Stimulated activated CD4-positive, alpha-beta T cell treated with anti-CD3 and anti-CD28 coated beads, Interleukin-1b, Interleukin-23, amount 100 ng/mL, for 4 hours (primary cell): ENCODE results near the gene PROCA1.
"Not testable (repeated sequence)": the region's sequence is repeated elsewhere in the genome, so short reads cannot be mapped to it uniquely, and the experiment has no call there.

ENCODE experiments used
- DNase-seq, 2 donors: peaks; one replicate each; pipeline ENCODE4 v3.0.0-alpha.2; 2020; ENCODE audit warnings: low read depth in 2 of 2

Gene PROCA1

DNA sequence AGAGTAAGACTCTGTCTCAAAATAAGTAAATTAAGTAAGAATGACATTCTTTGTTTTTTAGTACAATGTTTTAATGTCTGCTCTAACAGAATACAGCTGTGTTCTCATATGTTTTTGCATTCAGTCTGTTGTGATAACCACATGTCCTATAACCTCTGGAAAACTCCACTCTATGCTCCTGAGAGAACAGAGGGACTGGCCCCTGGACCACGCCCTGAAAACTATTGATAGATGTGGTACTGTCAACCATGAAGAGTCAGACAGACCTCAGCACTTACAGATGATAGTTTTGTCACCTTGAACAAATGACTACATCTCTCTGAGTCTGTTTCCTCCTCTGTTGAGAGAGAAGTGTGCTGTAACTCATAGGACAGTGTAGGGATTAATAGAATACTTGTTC is 41.8 kb downstream of the PROCA1 start:
- no peak for DNase-seq

DNA sequence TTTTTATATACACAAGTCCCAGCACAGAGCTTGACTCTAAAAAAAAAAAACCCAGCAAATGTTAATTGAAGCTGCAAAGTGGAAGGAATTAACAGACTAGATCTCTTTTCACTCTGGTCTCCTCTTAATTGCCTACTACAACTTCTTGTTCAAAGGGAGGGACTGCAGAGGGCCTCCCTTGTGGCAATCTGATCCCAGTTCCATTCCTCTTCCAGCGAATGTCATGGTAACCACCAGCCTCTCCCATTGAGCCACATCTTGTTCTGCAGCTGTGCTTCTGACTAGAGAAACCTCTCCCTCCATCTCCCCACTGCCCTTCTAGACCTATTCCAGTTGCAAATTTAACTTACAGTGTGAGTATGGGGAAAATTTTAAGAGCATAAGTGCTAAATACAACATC is 43.8 kb downstream of the PROCA1 start:
- no peak for DNase-seq

DNA sequence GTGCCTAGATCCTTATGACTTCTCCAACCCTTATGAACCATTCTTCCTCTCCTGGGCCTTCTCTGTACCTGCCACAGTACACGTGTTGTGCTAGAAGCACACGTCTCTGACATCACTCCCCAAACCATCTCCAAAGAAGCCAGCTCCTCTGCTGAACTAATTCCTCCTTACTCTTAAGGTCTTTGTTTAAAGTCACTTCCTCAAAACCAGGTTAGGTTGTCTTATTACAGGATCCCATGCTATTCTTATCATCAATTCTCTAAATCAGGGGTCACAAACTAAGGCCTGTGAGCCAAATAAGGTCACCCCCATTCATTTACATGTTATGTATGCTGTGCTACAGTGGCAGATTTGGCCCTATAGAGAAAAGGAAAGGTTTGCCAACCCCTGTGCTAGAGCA is 45.7 kb downstream of the PROCA1 start:
- no peak for DNase-seq

DNA sequence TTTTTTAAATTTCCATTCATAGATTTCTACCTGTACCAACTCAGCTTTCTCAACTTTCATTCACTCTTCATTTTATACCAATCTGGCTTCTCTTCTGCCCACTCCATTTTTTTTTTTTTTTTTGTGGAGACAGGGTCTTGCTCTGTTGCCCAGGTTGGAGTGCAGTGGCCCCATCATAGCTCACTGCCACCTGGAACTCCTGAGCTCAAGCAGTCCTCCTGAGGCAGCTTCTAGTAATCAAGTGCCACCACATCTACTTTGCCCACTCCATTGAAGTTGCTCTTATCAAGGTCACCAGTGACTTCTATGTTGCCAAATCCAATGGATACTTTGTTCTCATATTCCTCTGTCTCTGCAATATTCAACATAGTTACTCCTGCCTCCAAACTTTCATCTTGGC is 48.0 kb downstream of the PROCA1 start:
- DNase-seq: no peak

DNA sequence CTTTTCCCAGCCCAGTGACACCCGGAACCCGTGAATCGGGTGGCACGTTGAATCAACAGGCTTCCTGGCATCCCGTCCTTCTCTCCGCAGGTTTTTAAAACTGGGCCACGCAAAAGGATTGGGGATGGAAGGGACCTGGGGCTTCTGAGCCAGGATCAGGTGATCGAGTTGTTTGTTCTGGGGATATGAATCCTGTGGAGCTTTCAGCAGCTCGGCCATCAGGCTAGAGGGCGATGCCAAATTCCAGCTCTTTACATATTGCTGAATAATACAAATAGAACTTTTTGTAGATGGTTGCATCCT is 49.2 kb downstream of the PROCA1 start:
- DNase-seq: no peak

DNA sequence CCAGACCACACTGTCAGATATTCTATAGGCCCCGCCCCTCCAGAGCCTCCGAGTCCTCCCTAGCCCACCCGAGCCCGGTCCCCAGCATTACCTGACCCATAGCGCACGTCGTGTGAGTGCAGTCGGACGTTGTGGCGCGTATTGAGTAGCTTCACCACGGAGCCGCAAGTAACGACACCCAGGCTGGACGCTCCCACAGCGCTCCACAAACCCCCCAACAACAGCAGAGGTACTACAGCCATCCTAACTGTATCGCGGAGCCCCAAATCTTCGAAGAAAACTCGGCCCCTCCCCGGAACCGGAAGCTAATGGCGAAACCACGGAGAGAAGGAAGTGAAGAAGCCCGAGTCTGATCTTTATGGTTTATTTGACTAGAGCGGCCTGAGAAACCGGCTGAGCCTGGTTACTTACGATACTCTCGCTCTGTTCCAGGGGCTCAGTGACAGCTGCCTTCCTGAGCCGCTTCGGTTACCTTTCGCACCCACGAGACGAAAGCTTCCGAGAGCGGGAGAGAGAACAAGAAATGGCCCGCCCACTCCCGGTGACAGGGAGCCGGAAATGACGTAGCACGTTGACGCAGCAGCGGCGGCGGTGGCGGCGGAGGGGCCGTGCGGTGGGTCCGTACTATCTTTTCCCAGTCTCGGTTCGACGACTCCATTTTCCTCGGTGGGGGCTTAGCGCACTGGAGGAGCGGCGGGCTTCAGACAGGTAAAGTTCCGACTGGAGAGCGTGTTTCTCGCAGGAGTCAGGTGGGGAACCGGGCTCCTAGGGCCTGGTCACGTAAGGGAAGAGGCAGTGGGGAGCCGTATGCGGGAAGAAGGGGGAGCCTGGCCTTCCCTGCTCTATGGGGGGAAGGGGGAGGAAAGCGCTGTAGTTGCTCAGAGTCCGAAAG is 49.8 kb downstream of the PROCA1 start, which contains the start of the genes SDF2 and SUPT6H:
TSS of gene SDF2 (minus strand) at position 272 of the 892 bp plus-strand sequence. CDS start at position 242, 30 bp downstream.
TSS of gene SUPT6H (plus strand) at position 571 of the 892 bp plus-strand sequence. CDS start 11,197 bp downstream, outside the sequence.
- DNase-seq: peak; percentile 90 to 92

DNA sequence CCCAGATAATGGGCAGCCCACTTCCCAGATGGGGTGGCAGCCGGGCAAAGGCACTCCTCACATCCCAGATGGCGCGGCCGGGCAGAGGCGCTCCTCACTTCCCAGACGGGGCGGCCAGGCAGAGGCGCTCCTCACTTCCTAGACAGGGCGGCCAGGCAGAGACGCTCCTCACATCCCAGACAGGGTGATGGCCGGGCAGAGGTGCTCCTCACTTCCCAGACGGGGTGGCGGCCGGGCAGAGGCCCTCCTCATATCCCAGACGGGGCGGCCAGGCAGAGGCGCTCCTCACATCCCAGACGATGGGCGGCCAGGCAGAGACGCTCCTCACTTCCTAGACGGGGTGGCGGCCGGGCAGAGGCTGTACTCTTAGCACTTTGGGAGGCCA is 52.2 kb downstream of the PROCA1 start:
- DNase-seq: not testable (repeated sequence)

DNA sequence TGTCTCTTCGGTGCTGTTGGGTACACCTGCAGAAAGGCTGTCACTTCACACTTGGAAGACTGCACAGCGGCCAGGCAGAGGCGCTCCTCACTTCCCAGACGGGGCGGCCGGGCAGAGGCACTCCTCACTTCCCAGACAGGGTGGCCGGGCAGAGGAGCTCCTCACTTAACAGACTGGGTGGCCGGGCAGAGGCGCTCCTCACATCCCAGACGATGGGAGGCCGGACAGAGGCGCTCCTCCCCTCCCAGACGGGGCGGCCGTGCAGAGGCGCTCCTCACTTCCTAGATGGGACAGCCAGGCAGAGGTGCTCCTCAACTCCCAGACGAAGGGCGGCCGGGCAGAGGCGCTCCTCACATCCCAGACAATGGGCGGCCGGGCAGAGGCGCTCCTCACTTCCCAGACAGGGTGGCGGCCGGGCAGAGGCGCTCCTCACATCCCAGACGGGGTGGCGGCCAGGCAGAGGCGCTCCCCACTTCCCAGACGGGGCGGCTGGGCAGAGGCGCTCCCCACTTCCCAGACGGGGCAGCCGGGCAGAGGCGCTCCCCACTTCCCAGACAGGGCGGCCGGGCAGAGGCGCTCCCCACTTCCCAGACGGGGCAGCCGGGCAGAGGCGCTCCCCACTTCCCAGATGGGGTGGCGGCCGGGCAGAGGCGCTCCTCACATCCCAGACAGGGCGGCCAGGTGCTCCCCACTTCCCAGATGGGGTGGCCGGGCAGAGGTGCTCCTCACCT is 52.8 kb downstream of the PROCA1 start:
- DNase-seq: not testable (repeated sequence)

DNA sequence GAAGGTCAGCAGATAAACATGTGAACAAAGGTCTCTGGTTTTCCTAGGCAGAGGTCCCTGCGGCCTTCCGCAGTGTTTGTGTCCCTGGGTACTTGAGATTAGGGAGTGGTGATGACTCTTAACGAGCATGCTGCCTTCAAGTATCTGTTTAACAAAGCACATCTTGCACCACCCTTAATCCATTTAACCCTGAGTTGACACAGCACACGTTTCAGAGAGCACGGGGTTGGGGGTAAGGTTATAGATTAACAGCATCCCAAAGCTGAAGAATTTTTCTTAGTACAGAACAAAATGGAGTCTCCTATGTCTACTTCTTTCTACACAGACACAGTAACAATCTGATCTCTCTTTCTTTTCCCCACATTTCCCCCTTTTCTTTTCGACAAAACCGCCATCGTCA is 53.3 kb downstream of the PROCA1 start:
- not testable (repeated sequence) for DNase-seq

DNA sequence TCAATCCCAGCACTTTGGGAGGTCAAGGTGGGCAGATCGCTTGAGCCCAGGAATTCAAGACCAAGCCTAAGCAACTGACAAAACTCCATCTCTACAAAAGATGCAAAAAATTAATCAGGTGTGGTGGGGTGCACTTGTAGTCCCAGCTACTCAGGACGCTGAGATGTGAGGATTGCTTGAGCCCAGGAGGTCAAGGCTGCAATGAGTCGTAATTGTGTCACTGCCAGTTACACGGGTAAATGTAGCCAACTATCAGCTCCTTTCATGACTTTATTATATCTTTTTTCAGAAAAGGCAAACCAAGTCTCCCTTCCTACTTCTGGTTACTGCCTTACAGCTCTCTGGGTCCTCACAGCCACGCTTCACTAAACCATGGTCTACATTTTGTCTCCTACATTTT is 53.9 kb downstream of the PROCA1 start:
- DNase-seq: no peak

DNA sequence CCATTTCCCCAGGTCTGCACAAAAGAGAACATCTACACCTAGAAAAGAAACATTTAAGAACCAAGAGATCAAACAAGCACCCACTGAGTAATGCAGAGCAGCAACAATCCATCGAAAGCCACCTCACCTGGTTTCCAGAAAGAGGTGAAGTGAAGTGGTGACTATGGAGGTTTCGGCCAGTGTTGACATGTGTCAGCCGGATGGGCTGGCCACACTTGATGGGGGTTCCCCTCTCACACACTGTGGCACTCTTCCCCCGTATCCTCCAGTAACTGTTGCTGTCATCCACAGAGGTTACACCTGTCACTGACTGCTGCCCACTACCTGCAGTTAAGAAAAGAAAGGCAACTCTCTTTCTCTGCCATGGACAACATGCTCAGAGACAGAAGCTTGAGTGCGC is 56.5 kb downstream of the PROCA1 start:
- DNase-seq: no peak
